Astrocyte of the spinal cord (primary cell): ENCODE data around the gene NOS1AP.
"Not testable (repeated sequence)": the region's sequence is repeated elsewhere in the genome, so short reads cannot be mapped to it uniquely, and the experiment has no call there.

Experiments used
- DNase-seq: peaks from one replicate; pipeline ENCODE4 v3.0.0; 2011; ENCODE audit warnings: low read depth, low spot score
- H3K4me3 ChIP-seq: 2 replicates; pipeline ENCODE4 v1.5.1; 2011; ENCODE audit warnings: low read depth, mild to moderate bottlenecking, low read length, moderate library complexity
- in situ Hi-C: cut with HindIII; loops from 2 replicates; pipeline ENCODE4 v1.10.0; 2017; ENCODE audit warnings: low sequenced_read_pairs
- TF ChIP-seq, protein P1 (sequence below): IDR thresholded peaks from 2 replicates; pipeline ENCODE4 v1.5.1; 2012; ENCODE audit warnings: low read depth, mild to moderate bottlenecking, low read length, inconsistent platforms

The NOS1AP gene

GRCh38 chr1:162075862-162076261 is 6.4 kb downstream of the NOS1AP start:
- H3K4me3 ChIP-seq: no peak overlapping the region
- in situ Hi-C loops: no loop called here
- no peak for DNase-seq
- TF ChIP-seq, protein P1, sequence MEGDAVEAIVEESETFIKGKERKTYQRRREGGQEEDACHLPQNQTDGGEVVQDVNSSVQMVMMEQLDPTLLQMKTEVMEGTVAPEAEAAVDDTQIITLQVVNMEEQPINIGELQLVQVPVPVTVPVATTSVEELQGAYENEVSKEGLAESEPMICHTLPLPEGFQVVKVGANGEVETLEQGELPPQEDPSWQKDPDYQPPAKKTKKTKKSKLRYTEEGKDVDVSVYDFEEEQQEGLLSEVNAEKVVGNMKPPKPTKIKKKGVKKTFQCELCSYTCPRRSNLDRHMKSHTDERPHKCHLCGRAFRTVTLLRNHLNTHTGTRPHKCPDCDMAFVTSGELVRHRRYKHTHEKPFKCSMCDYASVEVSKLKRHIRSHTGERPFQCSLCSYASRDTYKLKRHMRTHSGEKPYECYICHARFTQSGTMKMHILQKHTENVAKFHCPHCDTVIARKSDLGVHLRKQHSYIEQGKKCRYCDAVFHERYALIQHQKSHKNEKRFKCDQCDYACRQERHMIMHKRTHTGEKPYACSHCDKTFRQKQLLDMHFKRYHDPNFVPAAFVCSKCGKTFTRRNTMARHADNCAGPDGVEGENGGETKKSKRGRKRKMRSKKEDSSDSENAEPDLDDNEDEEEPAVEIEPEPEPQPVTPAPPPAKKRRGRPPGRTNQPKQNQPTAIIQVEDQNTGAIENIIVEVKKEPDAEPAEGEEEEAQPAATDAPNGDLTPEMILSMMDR: no peak

DNA sequence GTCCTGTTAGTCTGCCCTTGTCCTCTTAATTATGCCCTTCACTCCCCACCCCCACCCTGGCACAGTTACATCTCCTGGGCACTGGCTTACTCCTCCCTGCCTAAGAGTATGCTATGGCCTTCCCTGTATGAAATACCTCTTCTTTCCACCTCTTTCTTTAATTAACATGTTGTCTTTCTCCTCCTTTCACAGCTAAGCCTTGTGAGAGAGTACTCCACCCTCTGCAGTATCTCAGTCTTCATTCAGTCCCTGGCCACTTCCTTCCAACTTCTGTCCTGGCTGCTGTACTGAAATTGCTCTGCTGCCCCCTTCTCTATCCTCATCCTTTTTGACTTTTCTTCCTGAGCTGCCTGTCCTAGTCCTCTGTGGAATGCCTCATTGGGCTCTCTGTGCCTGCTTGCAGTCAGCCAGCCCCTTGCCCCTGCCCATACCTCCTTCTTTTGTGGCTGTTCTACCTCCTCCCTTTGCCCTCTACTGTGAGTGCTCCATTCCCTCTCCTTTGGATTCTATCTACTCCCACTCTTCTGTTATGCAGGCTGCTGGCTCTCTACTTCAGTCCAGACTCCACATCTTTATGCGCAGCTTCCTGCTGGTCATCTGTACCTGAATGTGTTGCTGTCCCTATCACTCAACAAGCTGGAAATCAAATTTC is 8.3 kb downstream of the NOS1AP start:
- no peak for DNase-seq
- TF ChIP-seq, protein P1: no peak
- no peak overlapping the region for H3K4me3 ChIP-seq
- in situ Hi-C loops: no loop called here

GRCh38 chr1:162079030-162079429 is 9.5 kb downstream of the NOS1AP start:
- DNase-seq: no peak
- in situ Hi-C loops: no loop called here
- TF ChIP-seq, protein P1: no peak
- no peak overlapping the region for H3K4me3 ChIP-seq

- H3K4me3 ChIP-seq: no peak overlapping the region
- TF ChIP-seq, protein P1: no peak
- in situ Hi-C loops: no loop called here
- no peak for DNase-seq
Measured at GRCh38 chr1:162080472-162081015, 11.1 kb downstream of the NOS1AP start.

- no peak for DNase-seq
- in situ Hi-C loops: no loop called here
- no peak overlapping the region for H3K4me3 ChIP-seq
- TF ChIP-seq, protein P1: no peak
Measured at GRCh38 chr1:162081316-162081715, 11.8 kb downstream of the NOS1AP start.

GRCh38 chr1:162082080-162082479 is 12.6 kb downstream of the NOS1AP start:
- DNase-seq, in situ Hi-C loops, H3K4me3 ChIP-seq: not testable (repeated sequence)

GRCh38 chr1:162083273-162083672 is 13.8 kb downstream of the NOS1AP start:
- in situ Hi-C loops: no loop called here
- no peak overlapping the region for H3K4me3 ChIP-seq
- TF ChIP-seq, protein P1: no peak
- no peak for DNase-seq
